Measurements from ENCODE around the gene ANAPC2.
A peak's percentile ranks its signal among the peaks of the same experiment; 100 is the strongest.

The ANAPC2 gene

GRCh38 chr9:137185921-137186320, 2.4 kb downstream of the ANAPC2 start:
- Histone ChIP-seq H3K4me3 (peak overlapping the region; percentile 87; the same call in 1 of the 2 replicates), H3K9me3 (no peaks in the 10 kb centered on the region), H3K9ac (no peak overlapping the region), H3K4me1 (peaks cover 40% of the 10 kb centered on the region), H3K27me3 (no peaks in the 10 kb centered on the region), H3K36me3 (peaks cover 79% of the 10 kb centered on the region), H3K27ac (no peak overlapping the region), H4K20me1 (peaks cover 65% of the 10 kb centered on the region), H3K4me2 (peak overlapping the region; percentile 99)
- no peak for TF ChIP-seq Cebpa-rat (IDR thresholded peaks at IDR 0.05)

GRCh38 chr9:137184881-137185660, 3.3 kb downstream of the ANAPC2 start:
- TF ChIP-seq Cebpa-rat (IDR thresholded peaks at IDR 0.05) = no peak
- Histone ChIP-seq H3K9me3 (no peaks in the 10 kb centered on the region), H3K4me2 (no peak overlapping the region), H3K4me1 (peaks cover 31% of the 10 kb centered on the region), H3K27me3 (no peaks in the 10 kb centered on the region), H3K27ac (no peak overlapping the region), H3K9ac (no peak overlapping the region), H3K36me3 (peaks cover 80% of the 10 kb centered on the region), H4K20me1 (peaks cover 56% of the 10 kb centered on the region), H3K4me3 (no peak overlapping the region)

- Histone ChIP-seq H3K27ac (no peak overlapping the region), H3K27me3 (no peaks in the 10 kb centered on the region), H3K4me3 (no peak overlapping the region), H4K20me1 (peaks cover 47% of the 10 kb centered on the region), H3K9me3 (no peaks in the 10 kb centered on the region), H3K4me1 (peaks cover 22% of the 10 kb centered on the region), H3K4me2 (no peak overlapping the region), H3K9ac (no peak overlapping the region), H3K36me3 (peaks cover 85% of the 10 kb centered on the region)
- TF ChIP-seq Cebpa-rat (IDR thresholded peaks at IDR 0.05) = no peak
These were observed 4.3 kb downstream of the ANAPC2 start for GRCh38 chr9:137183980-137184595.

GRCh38 chr9:137182836-137183235, 5.5 kb downstream of the ANAPC2 start:
- H3K9ac ChIP-seq = no peak overlapping the region
- H3K9me3 ChIP-seq = no peaks in the 10 kb centered on the region
- H3K4me1 ChIP-seq = peaks cover 22% of the 10 kb centered on the region
- H4K20me1 ChIP-seq = peaks cover 52% of the 10 kb centered on the region
- no peak overlapping the region for H3K4me3 ChIP-seq
- peaks cover 97% of the 10 kb centered on the region for H3K36me3 ChIP-seq
- no peaks in the 10 kb centered on the region for H3K27me3 ChIP-seq
- H3K4me2 ChIP-seq = no peak overlapping the region
- H3K27ac ChIP-seq = no peak overlapping the region
- TF ChIP-seq Cebpa-rat (IDR thresholded peaks at IDR 0.05) = no peak

- H3K27me3 ChIP-seq = no peaks in the 10 kb centered on the region
These were observed 6.7 kb downstream of the ANAPC2 start for GRCh38 chr9:137181680-137182079.

GRCh38 chr9:137180491-137180890, 7.9 kb downstream of the ANAPC2 start:
- no peaks in the 10 kb centered on the region for H3K27me3 ChIP-seq
- H3K9me3 ChIP-seq = no peaks in the 10 kb centered on the region
- peaks cover 46% of the 10 kb centered on the region for H4K20me1 ChIP-seq
- peaks cover 89% of the 10 kb centered on the region for H3K36me3 ChIP-seq
- H3K9ac ChIP-seq = no peak overlapping the region
- TF ChIP-seq Cebpa-rat (IDR thresholded peaks at IDR 0.05) = no peak
- no peak overlapping the region for H3K27ac ChIP-seq
- H3K4me3 ChIP-seq = no peak overlapping the region
- H3K4me1 ChIP-seq = peaks cover 16% of the 10 kb centered on the region
- H3K4me2 ChIP-seq = no peak overlapping the region

More at GRCh38 chr9:137181680-137182079, 6.7 kb downstream of the ANAPC2 start:
- Histone ChIP-seq H3K9ac (no peak overlapping the region), H3K36me3 (peaks cover 100% of the 10 kb centered on the region), H4K20me1 (peaks cover 52% of the 10 kb centered on the region), H3K9me3 (no peaks in the 10 kb centered on the region), H3K4me3 (no peak overlapping the region), H3K4me1 (peaks cover 14% of the 10 kb centered on the region), H3K27ac (no peak overlapping the region), H3K4me2 (no peak overlapping the region)
- TF ChIP-seq Cebpa-rat (IDR thresholded peaks at IDR 0.05) = no peak

- H3K4me2 ChIP-seq = no peak overlapping the region
- peaks cover 23% of the 10 kb centered on the region for H3K4me1 ChIP-seq
- no peaks in the 10 kb centered on the region for H3K9me3 ChIP-seq
- H3K27ac ChIP-seq = no peak overlapping the region
- peaks cover 81% of the 10 kb centered on the region for H3K36me3 ChIP-seq
- H3K9ac ChIP-seq = no peak overlapping the region
- H4K20me1 ChIP-seq = peaks cover 39% of the 10 kb centered on the region
- no peak for TF ChIP-seq Cebpa-rat (IDR thresholded peaks at IDR 0.05)
- H3K27me3 ChIP-seq = no peaks in the 10 kb centered on the region
- no peak overlapping the region for H3K4me3 ChIP-seq
These were observed 8.6 kb downstream of the ANAPC2 start for GRCh38 chr9:137179761-137180160.

- H4K20me1 ChIP-seq = peaks cover 33% of the 10 kb centered on the region
- TF ChIP-seq Cebpa-rat (IDR thresholded peaks at IDR 0.05) = no peak
These were observed 9.3 kb downstream of the ANAPC2 start for GRCh38 chr9:137178939-137179630.

GRCh38 chr9:137178201-137178938, 10.0 kb downstream of the ANAPC2 start:
- Histone ChIP-seq H3K4me2 (no peak overlapping the region), H3K36me3 (peaks cover 68% of the 10 kb centered on the region), H3K9ac (0 out of 2 replicates have a peak overlapping the region, but pooled peaks have one; percentile 19), H3K27ac (no peak overlapping the region), H3K27me3 (no peaks in the 10 kb centered on the region), H4K20me1 (peaks cover 31% of the 10 kb centered on the region), H3K9me3 (no peaks in the 10 kb centered on the region), H3K4me3 (no peak overlapping the region), H3K4me1 (peaks cover 36% of the 10 kb centered on the region)
- no peak for TF ChIP-seq Cebpa-rat (IDR thresholded peaks at IDR 0.05)

More at GRCh38 chr9:137178939-137179630, 9.3 kb downstream of the ANAPC2 start:
- Histone ChIP-seq H3K36me3 (peaks cover 75% of the 10 kb centered on the region), H3K4me3 (no peak overlapping the region), H3K9ac (no peak overlapping the region), H3K4me2 (no peak overlapping the region), H3K9me3 (no peaks in the 10 kb centered on the region), H3K27me3 (no peaks in the 10 kb centered on the region), H3K27ac (no peak overlapping the region), H3K4me1 (peaks cover 28% of the 10 kb centered on the region)

All from BLaER1 (cell line).